A549 treated with AZD2906 at 1 μM for 4 hours (cell line): ENCODE data around the gene MT1A. TPM values are rescaled to one million over a fixed set of nuclear protein-coding genes. Genes with fewer than 3 reads are reported as not detected.

ENCODE experiments used
- total RNA-seq: library from RNA; stranded (reverse); fragments of 200-300 nt; extraction: Qiagen RNA extraction; gene quantifications from 5 replicates; pipeline ENCODE4 v1.2.3, GENCODE V29; 2022

MT1A gene
- total RNA-seq, result 30.1 to 42.3 TPM (median 34.0 TPM) in 5 replicates

GRCh38 chr16:56637814-56638750 is at the start of gene MT1A:
Gene MT1A, plus strand, starts transcription at chr16:56638666. Its CDS starts 73 bp downstream, at chr16:56638739.

GRCh38 chr16:56589141-56590039 is 49.1 kb upstream of the MT1A start, which contains the start of gene MT3:
Gene MT3, plus strand, starts transcription at chr16:56589528. Its CDS starts 63 bp downstream, at chr16:56589591.

DNA sequence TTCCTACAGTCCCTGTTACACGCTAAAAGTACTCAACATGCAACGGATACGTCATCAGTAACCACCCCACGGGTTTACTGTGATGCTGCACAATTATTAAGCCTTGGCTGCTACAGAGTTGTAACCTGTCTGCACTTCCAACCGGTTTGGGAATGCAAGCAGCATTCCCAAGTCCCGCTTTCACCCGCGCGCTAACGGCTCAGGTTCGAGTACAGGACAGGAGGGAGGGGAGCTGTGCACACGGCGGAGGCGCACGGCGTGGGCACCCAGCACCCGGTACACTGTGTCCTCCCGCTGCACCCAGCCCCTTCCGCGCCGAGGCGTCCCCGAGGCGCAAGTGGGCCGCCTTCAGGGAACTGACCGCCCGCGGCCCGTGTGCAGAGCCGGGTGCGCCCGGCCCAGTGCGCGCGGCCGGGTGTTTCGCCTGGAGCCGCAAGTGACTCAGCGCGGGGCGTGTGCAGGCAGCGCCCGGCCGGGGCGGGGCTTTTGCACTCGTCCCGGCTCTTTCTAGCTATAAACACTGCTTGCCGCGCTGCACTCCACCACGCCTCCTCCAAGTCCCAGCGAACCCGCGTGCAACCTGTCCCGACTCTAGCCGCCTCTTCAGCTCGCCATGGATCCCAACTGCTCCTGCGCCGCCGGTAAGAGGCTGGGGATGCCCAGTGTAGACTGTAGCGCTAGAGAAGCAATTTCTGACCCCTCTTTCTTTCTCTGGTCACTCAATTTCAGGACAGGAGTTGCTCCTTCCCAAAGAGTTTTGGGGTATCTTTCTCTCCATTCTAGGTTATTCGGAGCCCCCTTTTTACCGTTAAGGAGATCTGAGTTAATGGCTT is 30.2 kb upstream of the MT1A start, which contains the start of gene MT2A:
MT2A (plus strand) TSS at position 542 of the 833 bp plus-strand sequence; CDS start at position 614, 72 bp downstream.

GRCh38 chr16:56625140-56625942 is 13.1 kb upstream of the MT1A start, which contains the start of gene MT1E:
Gene MT1E, plus strand, starts transcription at chr16:56625781. Its CDS starts 71 bp downstream, at chr16:56625852.

DNA sequence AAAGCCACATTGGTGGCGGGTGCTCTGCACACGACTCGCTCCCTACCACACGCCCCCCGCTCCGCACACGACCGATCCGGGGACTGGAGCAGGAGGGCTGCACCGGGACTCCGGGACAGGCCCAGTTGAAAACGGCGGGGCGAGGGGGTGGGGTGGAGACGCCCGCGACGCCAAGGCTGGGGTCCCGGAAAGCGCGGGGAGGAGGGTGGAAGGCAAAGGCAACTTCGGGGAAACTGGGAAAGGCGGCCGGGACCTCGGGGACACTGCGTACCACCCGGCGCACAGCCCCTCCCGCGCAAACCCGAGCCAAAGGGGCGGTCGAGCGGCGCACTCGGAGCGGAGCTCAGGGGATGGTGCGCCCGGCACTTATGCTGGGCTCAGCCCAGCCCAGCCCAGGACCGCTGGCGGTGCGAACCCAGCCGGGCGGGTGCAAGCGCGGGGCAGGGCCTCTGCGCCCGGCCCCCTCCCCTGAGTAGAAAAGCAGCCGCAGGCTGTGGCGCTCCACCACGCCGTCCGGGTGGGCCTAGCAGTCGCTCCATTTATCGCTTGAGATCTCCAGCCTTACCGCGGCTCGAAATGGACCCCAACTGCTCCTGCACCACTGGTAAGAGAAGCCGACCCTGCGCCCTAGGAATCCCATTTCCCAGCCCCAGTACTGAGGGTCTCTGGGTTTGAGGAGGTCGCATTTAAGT is 6.2 kb upstream of the MT1A start, which contains the start of gene MT1M:
MT1M (plus strand) TSS at position 504 of the 692 bp plus-strand sequence; CDS start at position 577, 73 bp downstream.

GRCh38 chr16:56651586-56651985 is 13.1 kb downstream of the MT1A start, which contains the start of gene MT1B:
Gene MT1B, plus strand, starts transcription at chr16:56651886. Its CDS starts 68 bp downstream, at chr16:56651954.

GRCh38 chr16:56657555-56658326 is 19.3 kb downstream of the MT1A start, which contains the start of gene MT1F:
Gene MT1F, plus strand, starts transcription at chr16:56657959. Its CDS starts 100 bp downstream, at chr16:56658059.

GRCh38 chr16:56667581-56668571 is 29.4 kb downstream of the MT1A start, which contains the start of gene MT1G:
Gene MT1G, minus strand, starts transcription at chr16:56668065. Its CDS starts 72 bp downstream, at chr16:56667993.

DNA sequence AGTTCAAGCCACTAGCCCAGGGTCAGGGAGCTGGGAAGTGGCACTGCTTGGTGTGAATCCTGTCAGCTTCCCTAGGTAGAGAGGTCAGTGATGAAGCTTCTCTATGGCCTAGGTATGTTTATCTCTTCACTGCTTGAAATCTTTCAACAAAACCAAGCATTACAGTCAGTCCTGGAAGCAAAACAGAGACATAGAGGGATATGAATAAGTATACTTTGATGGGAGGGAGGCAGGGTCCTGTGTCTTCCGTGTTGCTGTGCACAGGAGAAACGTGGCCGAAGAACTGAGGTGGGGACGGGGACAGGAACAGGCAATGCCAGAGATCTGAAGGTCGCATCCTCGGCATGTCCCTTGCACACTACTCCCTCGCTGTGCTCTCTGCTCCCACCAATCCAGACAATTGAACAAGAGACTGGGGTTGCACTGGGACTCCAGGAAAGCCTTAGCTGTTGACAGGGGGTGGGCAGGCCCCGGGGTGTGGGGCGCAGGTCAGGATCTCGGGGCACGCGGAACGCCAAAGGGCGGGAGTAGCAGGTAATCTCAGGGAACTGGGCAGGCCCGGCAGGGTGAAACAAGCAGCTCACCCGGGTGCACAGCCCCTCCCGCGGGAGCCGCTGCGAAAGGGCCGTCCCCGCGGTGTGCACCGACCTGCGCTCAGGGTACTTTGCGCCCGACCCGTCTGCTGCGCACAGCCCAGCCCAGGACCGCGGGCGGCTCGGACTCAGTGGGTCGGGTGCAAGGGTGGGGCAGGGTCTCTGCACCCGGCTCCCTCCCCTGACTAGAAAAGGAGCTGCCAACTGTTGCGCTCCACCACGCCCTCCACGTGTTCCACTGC is 30.8 kb downstream of the MT1A start, which contains the start of gene MT1H:
MT1H (plus strand) TSS at position 810 of the 835 bp plus-strand sequence. CDS start 71 bp downstream, outside the sequence.

DNA sequence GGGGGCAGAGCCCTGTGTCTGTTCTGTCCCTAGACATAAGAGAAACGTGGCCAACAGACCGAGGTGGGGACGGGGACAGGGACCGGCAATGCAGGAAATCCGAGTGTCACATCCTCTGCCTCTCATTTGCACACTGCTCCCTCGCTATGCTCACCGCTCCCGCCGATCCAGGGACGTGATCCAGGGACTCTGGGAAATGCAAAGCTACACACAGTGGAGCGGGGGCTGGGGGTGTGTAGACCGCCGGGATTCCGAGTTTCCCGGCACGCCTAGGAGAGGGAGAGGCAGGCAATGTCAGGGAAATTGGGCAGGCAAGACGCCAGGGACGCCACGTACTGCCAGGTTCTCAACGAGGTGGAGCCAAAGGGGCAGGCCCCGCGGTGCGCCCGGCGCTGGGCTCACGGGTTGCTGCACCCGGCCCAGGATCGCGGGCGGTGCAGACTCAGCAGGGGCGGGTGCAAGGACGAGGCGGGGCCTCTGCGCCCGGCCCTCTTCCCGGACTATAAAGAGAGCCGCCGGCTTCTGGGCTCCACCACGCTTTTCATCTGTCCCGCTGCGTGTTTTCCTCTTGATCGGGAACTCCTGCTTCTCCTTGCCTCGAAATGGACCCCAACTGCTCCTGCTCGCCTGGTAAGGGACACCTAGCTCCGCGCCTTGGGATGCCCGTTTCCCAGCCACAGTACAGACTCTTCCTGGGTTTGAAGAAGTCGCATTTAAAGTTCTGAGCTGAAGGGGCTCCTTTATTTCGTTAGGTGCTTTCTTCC is 43.7 kb downstream of the MT1A start, which contains the start of gene MT1X:
MT1X (plus strand) TSS at position 532 of the 764 bp plus-strand sequence; CDS start at position 603, 71 bp downstream.

Other genes with a start within 250 kb of the MT1A start
- gene AMFR, start 213.1 kb upstream of the MT1A start, total RNA-seq, result 65.1 to 70.7 TPM (median 67.4 TPM) in 5 replicates
- gene NUDT21, start 187.3 kb upstream of the MT1A start, total RNA-seq, result 104 to 124 TPM (median 111 TPM) in 5 replicates
- gene OGFOD1, start 187.1 kb upstream of the MT1A start, total RNA-seq, result 70.3 to 110 TPM (median 77.4 TPM) in 5 replicates
- 15.8 to 32.7 TPM (median 22.1 TPM) in 5 replicates for gene BBS2, start 118.6 kb upstream of the MT1A start, total RNA-seq
- gene MT4, start 73.6 kb upstream of the MT1A start, total RNA-seq, result not detected in 5 replicates
- gene MT3, start 49.1 kb upstream of the MT1A start, total RNA-seq, result 0.41 to 0.88 TPM (median 0.79 TPM) in 5 replicates
- 2,240 to 3,417 TPM (median 2,786 TPM) in 5 replicates for gene MT2A, start 30.1 kb upstream of the MT1A start, total RNA-seq
- gene MT1E, start 12.9 kb upstream of the MT1A start, total RNA-seq, result 0.15 to 0.21 TPM in 2 of 5 replicates, not detected in the others
- gene MT1M, start 6.0 kb upstream of the MT1A start, total RNA-seq, result 0.09 to 0.17 TPM in 2 of 5 replicates, not detected in the others
- 0.38 to 0.92 TPM (median 0.76 TPM) in 4 of 5 replicates, not detected in the other for gene MT1B, start 13.2 kb downstream of the MT1A start, total RNA-seq
- gene MT1F, start 19.3 kb downstream of the MT1A start, total RNA-seq, result 16.6 to 30.8 TPM (median 20.1 TPM) in 5 replicates
- gene MT1G, start 29.4 kb downstream of the MT1A start, total RNA-seq, result not detected in 5 replicates
- gene MT1H, start 31.1 kb downstream of the MT1A start, total RNA-seq, result not detected in 5 replicates
- gene MT1X, start 43.8 kb downstream of the MT1A start, total RNA-seq, result 569 to 951 TPM (median 792 TPM) in 5 replicates
- gene NUP93, start 91.5 kb downstream of the MT1A start, total RNA-seq, result 82.1 to 106 TPM (median 104 TPM) in 5 replicates
- 0.02 to 0.06 TPM in 2 of 5 replicates, not detected in the others for gene SLC12A3, start 226.5 kb downstream of the MT1A start, total RNA-seq